HG03378 (cell line): ENCODE data around the gene PLA2G4B.

Experiments used
- ATAC-seq: cut with Tn5 transposase; IDR thresholded peaks from one replicate; pipeline ENCODE4 v1.9.1; 2021; ENCODE audit warnings: mild to moderate bottlenecking, moderate library complexity; ENCODE audit not compliant: unreplicated experiment

Gene PLA2G4B

DNA sequence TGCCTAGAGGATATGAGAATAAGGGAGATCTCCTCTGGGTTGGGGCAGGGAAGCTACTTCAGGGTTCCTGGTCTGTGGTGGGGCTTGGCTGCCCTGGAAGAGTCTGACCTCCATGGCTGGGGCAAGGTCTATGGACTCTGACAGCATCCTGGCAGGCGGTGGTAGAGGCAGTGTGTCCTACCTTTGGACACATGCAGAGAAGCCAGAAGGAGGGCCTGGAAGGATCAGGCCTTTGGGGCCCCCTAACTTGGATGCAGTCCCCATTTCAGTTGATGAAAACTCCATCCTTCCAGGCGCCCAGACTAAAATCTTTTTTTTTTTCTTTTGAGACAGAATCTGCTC, 44.8 kb downstream of the PLA2G4B start:
- no peak for ATAC-seq

DNA sequence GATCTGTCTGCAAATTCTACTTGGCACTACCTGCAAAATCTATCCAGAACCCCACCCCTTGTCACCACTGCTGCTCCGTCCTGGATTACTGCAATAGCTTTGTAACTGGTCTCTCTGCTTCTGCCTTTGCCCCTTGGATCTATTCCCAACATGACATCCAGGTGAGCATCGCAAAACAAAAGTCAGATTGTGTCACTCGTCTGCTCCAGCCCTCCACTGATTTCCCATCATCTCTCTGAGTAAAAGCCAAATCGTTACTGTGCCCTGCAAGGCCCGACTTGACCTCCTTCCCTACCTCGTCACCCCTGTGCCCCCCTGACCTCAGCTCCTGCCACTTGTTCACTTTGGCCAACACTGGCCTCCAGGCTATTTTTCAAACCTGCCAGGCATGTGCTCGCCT, 45.8 kb downstream of the PLA2G4B start:
- no peak for ATAC-seq

DNA sequence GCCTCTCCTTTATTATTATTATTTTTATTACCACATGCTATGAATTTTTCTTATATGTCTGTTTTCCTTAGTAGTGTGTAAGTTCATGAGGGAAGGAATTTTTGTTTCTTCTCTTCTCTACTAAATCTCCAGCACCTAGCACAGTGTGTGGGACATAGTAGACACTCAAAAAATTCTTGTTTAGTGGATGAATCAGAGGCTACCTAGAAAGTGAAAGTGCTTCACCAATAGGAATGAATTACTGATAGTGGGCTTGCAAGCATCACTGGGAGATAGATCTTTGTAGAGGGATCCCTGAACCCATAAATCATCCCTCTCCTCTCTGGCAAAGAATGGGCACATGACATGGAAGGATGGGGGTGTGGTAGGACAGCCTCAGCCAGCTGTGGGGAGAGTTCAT, 46.7 kb downstream of the PLA2G4B start:
- ATAC-seq = no peak

DNA sequence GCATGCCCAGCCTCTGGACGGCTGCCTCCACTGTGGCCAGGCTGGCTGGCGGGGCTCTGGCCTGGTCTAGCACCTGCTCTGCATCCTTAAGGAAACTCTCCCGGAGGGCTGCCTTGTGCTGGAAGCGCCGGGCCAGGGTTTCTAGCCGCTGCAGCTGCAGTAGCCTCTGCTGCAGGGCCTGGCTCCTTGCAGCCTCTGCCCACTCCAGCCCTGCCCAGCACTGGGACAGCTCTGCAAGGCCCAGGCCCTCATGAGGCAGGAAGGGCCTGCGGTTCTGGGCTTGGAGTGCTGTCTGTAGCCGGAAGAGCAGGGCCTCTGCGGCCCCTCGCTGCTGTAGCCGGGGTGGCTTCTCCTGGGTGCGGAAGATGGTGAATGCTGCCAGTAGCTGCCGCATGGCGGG, 47.2 kb downstream of the PLA2G4B start:
- no peak for ATAC-seq

DNA sequence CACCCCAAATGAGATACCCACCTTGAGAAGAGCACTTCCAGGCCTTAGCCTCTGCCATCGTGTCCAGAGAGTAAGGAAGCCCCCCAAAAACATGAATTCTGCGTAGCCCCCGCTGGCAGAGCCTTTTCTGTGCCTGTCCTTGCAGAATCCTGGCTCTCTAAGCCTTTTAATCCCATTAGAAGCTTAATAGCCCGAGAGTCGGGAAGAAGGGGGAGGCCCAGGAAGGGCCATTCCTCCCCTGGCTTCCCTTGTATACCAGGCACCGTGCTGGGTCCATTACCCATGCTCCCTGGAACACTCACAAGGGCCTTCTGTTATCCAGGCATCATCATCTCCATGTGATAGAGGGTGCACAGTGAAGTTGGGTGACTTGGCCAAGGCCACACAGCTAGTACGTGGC, 48.1 kb downstream of the PLA2G4B start:
- ATAC-seq = no peak

DNA sequence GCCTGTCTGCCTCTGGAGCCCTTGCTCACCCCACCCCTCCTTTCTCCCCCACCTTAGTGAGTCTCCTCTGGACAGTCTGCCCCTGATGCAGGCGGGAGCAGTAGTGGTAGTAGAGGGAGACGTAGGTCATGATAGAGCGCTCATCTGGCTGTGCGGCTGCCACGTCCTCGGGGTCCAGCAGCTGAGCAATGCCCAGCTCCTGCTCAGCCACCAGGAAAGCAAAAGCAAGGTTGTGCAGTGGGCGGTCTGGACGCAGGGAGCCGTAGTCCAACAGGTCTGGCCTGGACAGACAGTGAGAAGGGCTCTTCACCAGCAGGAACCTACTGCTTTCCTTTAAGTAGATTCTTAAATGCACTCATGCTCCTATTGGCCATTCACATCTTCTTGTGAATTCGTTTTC, 48.5 kb downstream of the PLA2G4B start:
- ATAC-seq = no peak

DNA sequence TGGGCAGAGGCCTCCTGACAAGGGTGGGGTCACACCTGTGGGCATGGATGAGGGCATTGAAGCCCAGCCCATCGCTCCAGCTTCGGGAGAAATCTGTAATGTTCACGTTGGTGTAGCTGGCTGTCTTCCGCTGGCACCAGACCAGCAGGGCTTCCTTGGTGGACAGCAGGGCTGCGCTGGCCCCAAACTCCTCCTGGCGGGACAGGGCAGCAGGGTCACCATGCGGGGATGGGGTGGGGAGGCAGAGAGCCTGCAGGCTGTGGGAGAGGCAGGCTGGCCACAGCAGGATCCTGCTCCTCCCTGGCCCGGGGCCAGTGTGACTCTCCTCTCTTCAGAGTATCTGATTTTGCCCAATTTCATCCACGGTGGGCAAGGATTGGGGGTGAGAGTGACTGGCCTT, 49.2 kb downstream of the PLA2G4B start:
- ATAC-seq = no peak

DNA sequence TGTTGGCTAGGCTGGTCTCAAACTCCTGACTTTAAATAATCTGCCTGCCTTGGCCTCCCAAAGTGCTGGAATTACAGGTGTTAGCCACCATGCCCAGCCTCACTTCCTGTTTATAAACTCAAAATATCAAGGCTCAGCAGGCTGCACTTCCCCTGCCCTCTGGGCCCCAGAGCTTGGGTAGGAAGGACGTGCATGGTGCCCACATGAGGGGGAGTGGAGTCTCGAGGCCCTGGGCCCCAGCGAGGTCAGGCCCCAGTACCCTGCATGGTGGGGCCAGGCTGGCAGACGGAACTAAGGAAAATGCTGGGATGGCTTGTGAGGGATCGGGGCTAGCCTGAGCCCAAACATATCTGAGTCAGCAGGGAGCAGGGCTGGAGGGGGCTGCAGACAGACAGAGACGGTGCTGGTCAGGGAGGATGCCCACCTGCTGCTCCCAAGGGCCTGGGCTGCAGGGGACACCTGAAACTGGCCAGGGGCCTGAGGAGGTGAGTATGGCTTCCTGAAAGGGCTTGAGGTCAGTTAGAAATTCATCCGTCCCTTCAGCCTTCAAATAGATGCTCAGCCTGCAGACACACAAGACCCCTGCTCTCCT, 50.1 kb downstream of the PLA2G4B start:
- no peak for ATAC-seq

DNA sequence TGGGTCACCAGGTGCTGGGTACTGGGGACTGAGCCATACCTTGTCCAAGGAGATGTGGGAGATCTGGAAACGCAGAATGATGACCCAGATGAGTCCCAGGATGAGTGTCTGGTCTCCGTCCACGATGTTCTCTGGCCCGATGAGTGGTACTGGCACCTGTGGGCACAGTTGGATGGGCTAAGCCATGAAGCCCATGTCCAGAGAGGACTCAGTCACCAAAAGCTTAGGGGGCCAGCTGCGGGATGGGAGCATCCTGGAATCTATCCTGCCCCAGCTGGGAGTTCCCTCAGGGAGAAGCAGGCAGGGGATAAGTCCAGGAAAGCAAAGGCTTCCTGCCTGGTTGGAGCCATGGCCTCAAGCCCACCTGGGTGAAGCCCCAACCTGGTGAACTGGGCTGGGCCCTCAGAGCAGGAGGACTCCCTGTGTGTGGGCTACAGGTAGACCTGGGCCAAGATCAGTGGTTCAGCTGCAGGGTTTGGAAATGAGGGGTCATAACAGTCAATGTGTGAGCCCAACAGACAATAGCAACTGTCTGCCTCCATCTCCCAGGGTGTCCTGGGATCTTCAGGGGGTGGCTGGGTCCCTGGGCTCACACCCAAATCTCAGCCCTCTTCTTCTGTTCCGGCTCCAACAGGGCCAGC, 51.5 kb downstream of the PLA2G4B start:
- ATAC-seq = no peak

DNA sequence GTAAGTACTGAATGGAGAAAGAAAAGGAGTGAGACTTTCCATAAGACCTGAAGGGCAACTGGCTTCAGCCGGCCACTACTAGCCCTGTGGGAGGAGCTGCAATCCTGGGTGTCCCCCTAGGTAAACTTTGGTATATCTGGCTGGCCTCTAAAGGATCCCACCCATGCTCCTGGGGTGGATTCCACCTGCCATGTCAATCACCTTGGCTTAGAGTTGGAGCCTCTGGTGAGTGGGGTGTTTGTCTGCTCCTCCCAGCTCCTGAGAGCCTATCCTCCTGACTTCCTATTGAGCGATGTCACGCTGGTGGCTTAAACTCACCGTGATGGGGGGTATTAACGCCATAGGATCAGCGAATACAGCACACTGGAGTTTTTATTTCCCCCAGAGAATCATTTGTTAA, 52.6 kb downstream of the PLA2G4B start:
- no peak for ATAC-seq

DNA sequence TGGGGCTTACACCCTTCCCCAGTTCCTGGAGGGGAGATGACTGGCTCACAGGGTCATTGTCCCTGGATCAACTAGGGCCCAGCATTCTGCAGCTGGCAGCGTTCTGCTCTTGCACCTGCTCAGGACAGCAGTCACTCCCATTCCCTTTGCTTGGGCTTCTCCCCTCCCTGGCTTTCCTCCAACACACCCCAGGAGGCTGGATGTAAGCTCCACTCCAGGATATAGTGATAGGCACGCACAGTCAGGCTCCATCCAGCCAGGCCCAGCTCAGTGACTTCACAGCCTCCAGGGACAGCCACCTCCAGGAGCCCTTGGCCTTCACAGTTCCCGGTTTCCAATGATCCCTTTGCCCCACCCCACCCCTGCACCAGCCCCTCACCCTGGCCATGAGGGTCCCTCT, 53.3 kb downstream of the PLA2G4B start:
- no peak for ATAC-seq

DNA sequence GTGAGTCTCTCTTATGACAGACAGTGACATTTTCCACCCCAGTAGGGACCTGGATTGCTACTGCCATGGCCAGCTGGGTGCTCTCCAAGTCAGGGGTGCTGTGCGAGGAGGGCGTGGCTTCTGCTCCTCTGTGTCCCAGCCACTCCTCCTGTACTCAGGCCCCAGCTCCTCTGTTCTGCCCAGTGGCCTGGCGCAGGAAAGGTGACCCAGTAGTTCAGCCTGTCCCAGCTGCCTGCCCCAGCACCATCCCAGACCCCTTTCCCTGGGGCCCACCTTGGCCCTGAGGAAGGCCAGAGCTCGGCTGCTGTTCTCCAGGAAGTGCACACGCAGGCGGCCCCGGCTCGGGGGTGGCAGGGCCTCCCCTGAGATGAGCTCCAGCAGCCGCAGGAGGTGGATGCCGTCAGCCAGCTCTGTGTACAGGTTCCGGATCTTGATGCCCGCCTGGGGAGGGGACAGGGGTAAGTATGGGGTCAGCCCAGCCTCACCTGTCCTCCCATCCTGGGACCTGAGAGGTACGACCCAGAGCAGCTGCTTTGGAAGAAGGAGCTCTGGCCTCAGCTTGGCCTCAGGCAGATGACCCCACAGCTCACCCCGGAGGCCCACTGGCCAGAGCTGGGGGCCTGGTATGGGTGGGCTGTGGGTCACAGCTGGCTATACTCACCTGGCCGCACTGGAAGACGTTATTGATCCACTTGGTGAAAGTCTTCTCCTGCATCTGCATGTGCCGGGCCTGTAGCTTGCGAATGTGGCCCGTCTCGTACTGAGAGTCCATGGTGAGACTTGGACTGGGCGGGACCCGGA, 54.2 kb downstream of the PLA2G4B start:
- no peak for ATAC-seq

DNA sequence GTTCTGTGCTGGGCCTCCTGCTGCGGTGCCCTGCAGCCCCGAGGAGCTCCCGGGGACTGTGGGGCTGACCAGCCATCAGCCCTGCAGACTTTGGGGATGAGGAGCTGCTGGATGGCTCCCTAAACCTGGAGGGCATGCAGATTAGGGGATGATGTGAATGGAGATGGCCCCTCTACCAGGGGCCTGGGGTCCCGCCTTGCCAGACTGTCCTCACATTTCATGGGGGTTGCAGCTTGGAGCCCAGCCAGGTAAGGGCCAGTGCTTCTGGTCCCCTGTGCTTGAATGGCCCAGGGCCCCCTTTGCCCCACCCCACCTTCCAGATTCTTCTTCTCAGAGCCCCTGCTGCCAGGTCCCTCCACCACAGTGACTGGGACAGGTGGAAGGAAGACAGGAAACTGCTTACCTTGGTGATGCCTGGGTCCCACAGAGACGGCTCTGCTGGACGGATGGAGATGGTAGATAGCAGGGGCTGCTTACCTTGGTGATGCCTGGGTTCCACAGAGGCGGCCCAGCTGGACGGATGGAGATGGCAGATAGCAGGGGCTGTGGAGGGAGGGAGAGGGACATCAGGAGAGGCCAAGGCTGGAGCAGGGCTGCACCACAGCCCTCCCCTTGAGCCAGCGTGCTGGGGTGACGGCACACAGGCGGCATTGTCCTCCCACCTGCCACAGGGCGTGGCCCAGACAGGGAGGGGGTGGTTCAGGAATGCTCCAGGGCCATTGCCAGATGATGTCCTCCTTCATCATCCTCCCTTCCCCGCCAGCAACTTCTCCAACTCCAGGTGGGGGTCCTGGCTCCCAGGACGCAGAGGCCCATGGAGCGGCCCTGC, 55.0 kb downstream of the PLA2G4B start, which contains the start of gene SPTBN5:
TSS of gene SPTBN5 (minus strand) at position 632 of the 829 bp plus-strand sequence. CDS start at position 76, 556 bp downstream.
- no peak for ATAC-seq

DNA sequence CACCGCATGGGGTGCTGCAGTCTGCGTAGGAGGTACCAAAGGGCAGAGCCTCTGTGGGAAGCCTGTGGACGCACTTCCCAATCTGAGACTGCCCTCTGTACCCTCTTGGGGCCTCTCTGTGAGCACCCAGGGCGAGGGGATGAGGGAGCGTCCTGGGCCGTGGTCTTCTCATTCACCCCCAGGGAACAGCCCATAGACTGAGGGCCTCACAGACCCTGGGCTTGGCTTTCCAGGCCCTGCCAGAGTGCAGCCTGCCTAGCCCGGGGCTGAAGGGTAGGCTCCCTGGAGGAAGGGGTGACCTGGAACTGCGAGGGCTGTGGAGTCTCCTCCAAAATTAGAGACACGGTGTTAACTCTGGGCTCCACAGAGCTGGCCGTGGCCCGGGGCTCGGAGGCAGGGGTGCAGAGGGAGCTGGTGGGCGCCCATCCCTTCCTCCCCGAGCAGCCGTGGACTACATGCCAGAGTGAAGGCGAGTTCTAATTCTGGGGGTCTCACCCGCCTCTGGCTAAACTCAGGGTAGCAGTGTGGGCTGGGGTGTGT, 55.7 kb downstream of the PLA2G4B start:
- ATAC-seq = no peak

DNA sequence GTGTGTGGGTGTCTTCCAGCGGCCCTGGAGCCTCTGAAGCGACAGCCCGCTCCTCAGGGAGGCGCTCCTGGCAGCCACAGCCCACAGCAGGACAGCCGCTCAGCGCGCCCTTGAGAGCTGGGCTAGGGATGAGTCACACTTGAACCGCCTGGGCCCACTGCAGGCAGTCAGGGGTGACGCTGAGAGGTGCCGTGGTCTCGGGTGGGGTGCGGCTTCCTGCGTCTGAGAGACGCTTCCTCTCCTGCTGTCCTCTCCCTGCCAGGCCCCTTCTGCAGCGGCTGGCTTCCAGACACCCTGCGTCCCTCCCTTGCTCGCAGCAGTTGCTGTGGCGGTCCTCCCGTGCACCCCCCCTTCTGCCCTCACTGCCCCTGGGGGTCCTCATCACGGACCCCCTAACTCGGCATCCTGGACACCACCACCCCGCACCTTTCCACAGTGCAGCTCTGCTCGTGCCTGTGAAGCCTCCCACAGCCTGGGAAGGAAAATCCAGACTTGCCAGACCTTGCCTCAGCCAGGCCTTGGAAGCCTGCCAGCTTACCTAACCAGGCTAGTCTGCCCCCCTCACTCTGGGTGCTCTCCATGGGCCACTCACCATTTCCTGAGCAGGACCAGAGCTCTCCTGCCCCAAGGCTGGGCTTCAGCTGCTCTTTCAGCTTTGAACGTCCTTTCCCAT, 56.3 kb downstream of the PLA2G4B start:
- ATAC-seq = peak; percentile 81

DNA sequence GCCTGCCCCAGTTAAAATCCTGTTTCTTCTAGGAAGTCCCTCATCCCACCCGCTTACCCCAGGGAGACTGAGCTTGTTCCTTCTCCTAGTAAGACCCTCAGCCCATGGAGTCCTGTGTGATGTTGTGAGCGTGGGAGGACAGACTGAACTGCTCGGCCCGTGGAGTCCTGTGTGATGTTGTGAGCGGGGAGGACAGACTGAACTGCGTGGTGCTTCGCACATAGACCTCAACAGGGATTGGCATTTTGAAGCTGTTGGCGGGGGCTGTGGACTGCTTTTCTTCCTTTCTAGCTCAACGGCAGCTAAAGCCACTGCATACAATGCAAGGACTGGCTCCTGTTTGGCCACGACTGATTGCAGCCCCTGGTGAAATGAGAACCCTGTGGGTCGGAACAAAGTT, 56.8 kb downstream of the PLA2G4B start:
- no peak for ATAC-seq

DNA sequence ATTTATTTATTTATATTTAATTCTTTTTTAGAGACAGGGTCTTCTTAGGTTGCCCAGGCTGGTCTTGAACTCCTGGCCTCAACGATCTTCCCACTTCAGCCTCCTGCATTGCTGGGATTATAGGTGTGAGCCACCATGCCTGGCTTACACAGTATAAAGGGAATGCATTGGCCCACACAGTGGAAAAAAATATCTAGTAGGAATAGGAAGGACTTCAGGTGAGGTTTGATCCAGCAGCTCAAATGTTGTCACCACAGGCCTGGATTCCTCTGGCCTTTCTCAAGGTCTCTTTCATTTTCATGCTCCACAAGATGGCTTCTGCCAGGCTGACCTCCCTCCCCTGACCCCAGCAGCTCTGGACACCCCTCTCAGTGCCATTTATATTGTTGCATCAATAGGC, 57.3 kb downstream of the PLA2G4B start:
- no peak for ATAC-seq

DNA sequence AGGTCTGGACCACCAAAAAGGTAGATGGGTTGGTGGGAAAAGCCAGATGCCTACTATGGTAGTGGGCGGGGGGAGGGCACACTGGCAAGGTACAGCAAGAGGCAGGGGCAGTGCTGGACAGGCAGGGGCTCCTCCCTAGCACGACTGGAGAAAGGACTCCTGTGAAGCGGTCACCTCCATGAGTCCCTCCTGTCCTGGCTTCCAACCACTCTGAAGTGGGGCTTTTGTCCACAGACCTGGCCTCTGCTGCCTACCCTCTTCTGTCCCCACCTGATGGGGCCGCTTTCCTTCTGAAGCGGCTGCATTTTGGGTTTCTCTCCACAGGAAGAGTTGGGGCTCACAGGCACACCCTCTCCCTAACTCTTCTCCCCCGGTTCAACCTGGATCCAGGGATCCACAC, 57.9 kb downstream of the PLA2G4B start:
- no peak for ATAC-seq

DNA sequence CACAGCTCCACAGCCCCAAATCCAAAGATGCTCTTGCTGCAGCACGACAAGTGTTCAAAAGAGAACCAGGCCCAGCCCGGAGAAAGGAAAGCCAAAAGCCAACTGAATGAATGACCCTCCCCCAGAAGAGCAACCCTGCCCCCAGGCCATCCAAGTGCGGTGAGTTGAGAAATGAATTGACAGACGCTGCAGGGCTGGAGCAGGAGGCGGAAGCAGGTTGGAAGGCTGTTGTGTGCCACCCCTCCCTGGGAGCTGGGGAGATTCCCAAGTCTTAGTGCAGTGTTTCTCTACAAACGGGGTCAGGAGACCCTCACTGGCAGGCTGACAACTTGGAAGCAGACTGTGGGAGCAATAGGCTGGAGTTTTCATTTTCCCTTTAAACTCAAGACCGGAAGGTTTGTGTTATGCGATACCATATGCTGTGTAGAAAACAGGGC, 58.7 kb downstream of the PLA2G4B start:
- ATAC-seq = no peak
